HepG2 (cell line): Measurements from ENCODE around the gene RBM8A. TPM values are rescaled to one million over a fixed set of nuclear protein-coding genes. Genes with fewer than 3 reads are reported as not detected.

Experiments
- AGO1 ChIP-seq: fragments of 200-400 bp; formaldehyde crosslinking; IDR thresholded peaks from 2 replicates; pipeline ENCODE4 v1.6.1; 2017; ENCODE audit warnings: mild to moderate bottlenecking, low read depth, low read length, moderate library complexity; ENCODE audit not compliant: poor library complexity, severe bottlenecking
- ESRRA ChIP-seq: sonication (generic); formaldehyde crosslinking; IDR thresholded peaks from 2 replicates; pipeline ENCODE4 v1.5.1; 2020; ENCODE audit warnings: mild to moderate bottlenecking, low read depth, missing genetic modification reagents
- HMGA1 ChIP-seq: sonication (generic); formaldehyde crosslinking; conservative IDR thresholded peaks from 2 replicates; pipeline ENCODE4 v1.4.0; 2020; ENCODE audit warnings: missing genetic modification reagents
- HOXA7 ChIP-seq: sonication (generic); formaldehyde crosslinking; IDR thresholded peaks from 2 replicates; pipeline ENCODE4 v1.8.1; 2022; ENCODE audit warnings: mild to moderate bottlenecking, missing genetic modification reagents, moderate library complexity
- KAT8 ChIP-seq: IDR thresholded peaks from 2 replicates; pipeline ENCODE4 v1.6.1; 2016; ENCODE audit warnings: missing genetic modification reagents, missing compliant biosample characterization
- NR2F2 ChIP-seq: IDR thresholded peaks from 2 replicates; pipeline ENCODE4 v1.6.1; 2012; ENCODE audit warnings: low read depth, inconsistent platforms, borderline replicate concordance
- SCMH1 ChIP-seq: sonication (generic); formaldehyde crosslinking; IDR thresholded peaks from 2 replicates; pipeline ENCODE4 v1.9.0; 2021; ENCODE audit warnings: missing genetic modification reagents, mild to moderate bottlenecking, borderline replicate concordance
- SUZ12 ChIP-seq: fragments of 150-350 bp; IDR thresholded peaks from 2 replicates; pipeline ENCODE4 v1.6.1; 2014; ENCODE audit warnings: low read depth, low read length
- TCF7 ChIP-seq: sonication (generic); IDR thresholded peaks from 2 replicates; pipeline ENCODE4 v1.6.1; 2016; ENCODE audit warnings: antibody characterized with exemption, low read depth
- XBP1 ChIP-seq: sonication (generic); formaldehyde crosslinking; IDR thresholded peaks from 2 replicates; pipeline ENCODE4 v1.5.0; 2020; ENCODE audit warnings: missing genetic modification reagents
- YY1 ChIP-seq: IDR thresholded peaks from 2 replicates; pipeline ENCODE4 v1.6.1; 2011; ENCODE audit warnings: low read length, low read depth, moderate library complexity, mild to moderate bottlenecking; ENCODE audit not compliant: insufficient read depth, insufficient replicate concordance
- ZBTB1 ChIP-seq: sonication (generic); formaldehyde crosslinking; IDR thresholded peaks from 2 replicates; pipeline ENCODE4 v1.4.0; 2020; ENCODE audit warnings: missing genetic modification reagents, borderline replicate concordance
- ZFP36L1 ChIP-seq: sonication (generic); formaldehyde crosslinking; IDR thresholded peaks from 2 replicates; pipeline ENCODE4 v1.8.0; 2022; ENCODE audit warnings: mild to moderate bottlenecking, missing genetic modification reagents, moderate library complexity
- ZNF143 ChIP-seq: sonication (generic); formaldehyde crosslinking; IDR thresholded peaks from 2 replicates; pipeline ENCODE4 v1.4.0; 2020; ENCODE audit warnings: missing genetic modification reagents
- ZNF430 ChIP-seq: sonication (generic); formaldehyde crosslinking; IDR thresholded peaks from 2 replicates; pipeline ENCODE4 v1.9.0; 2021; ENCODE audit warnings: mild to moderate bottlenecking, missing genetic modification reagents
- ZNF709 ChIP-seq: sonication (generic); formaldehyde crosslinking; IDR thresholded peaks from 2 replicates; pipeline ENCODE4 v1.5.0; 2020; ENCODE audit warnings: mild to moderate bottlenecking, missing genetic modification reagents
- ZNF781 ChIP-seq: sonication (generic); formaldehyde crosslinking; IDR thresholded peaks from 2 replicates; pipeline ENCODE4 v1.5.1; 2020; ENCODE audit warnings: borderline replicate concordance, mild to moderate bottlenecking, missing genetic modification reagents; ENCODE audit errors: not compliant biosample characterization
- polyA plus RNA-seq, 8 experiments: library from polyadenylated mRNA; depleted of rRNA in 3 of 8; stranded (reverse) in 7 of 8; unstranded in 1 of 8; fragments of >200 nt; fragmentation: Illumina TruSeq in 4 of 8; extraction: Trizol in 4 of 8; gene quantifications; 2 replicates each; pipeline versions ENCODE4 v1.2.1 to v1.2.3, GENCODE V29; 2011 to 2016; ENCODE audit warnings: low read depth in 4 of 8, missing spikeins in 1 of 8, mixed read lengths in 1 of 8; ENCODE audit not compliant: insufficient read depth in 1 of 8
- total RNA-seq, 5 experiments: library from RNA; depleted of rRNA; stranded (reverse); fragments of >200 nt; fragmentation: Illumina TruSeq; extraction: Trizol; gene quantifications; 2 replicates each; pipeline ENCODE4 v1.2.3, GENCODE V29; 2016; ENCODE audit warnings: low read depth in 1 of 5
- TF ChIP-seq, protein P1 (sequence below): sonication (generic); formaldehyde crosslinking; IDR thresholded peaks from 2 replicates; pipeline ENCODE4 v1.4.0; 2020; ENCODE audit warnings: missing genetic modification reagents
- TF ChIP-seq, protein P2 (sequence below): sonication (generic); formaldehyde crosslinking; IDR thresholded peaks from 2 replicates; pipeline ENCODE4 v1.5.0; 2020; ENCODE audit warnings: mild to moderate bottlenecking, missing genetic modification reagents
- TF ChIP-seq, protein P3 (sequence below): sonication (generic); formaldehyde crosslinking; IDR thresholded peaks from 2 replicates; pipeline ENCODE4 v1.4.0; 2020; ENCODE audit warnings: mild to moderate bottlenecking, missing genetic modification reagents
- TF ChIP-seq, protein P4 (sequence below): sonication (generic); formaldehyde crosslinking; IDR thresholded peaks from 2 replicates; pipeline ENCODE4 v1.4.0; 2020; ENCODE audit warnings: missing genetic modification reagents, borderline replicate concordance
- TF ChIP-seq, protein P5 (sequence below): sonication (generic); formaldehyde crosslinking; conservative IDR thresholded peaks from 2 replicates; pipeline ENCODE4 v1.8.0; 2022; ENCODE audit warnings: low read depth, missing genetic modification reagents

RBM8A gene
- total and polyA plus RNA-seq, 2 of the 13 experiments (the other 11 are each of a cell fraction or from before 2014, with no cell fraction given): 106 to 162 TPM

DNA sequence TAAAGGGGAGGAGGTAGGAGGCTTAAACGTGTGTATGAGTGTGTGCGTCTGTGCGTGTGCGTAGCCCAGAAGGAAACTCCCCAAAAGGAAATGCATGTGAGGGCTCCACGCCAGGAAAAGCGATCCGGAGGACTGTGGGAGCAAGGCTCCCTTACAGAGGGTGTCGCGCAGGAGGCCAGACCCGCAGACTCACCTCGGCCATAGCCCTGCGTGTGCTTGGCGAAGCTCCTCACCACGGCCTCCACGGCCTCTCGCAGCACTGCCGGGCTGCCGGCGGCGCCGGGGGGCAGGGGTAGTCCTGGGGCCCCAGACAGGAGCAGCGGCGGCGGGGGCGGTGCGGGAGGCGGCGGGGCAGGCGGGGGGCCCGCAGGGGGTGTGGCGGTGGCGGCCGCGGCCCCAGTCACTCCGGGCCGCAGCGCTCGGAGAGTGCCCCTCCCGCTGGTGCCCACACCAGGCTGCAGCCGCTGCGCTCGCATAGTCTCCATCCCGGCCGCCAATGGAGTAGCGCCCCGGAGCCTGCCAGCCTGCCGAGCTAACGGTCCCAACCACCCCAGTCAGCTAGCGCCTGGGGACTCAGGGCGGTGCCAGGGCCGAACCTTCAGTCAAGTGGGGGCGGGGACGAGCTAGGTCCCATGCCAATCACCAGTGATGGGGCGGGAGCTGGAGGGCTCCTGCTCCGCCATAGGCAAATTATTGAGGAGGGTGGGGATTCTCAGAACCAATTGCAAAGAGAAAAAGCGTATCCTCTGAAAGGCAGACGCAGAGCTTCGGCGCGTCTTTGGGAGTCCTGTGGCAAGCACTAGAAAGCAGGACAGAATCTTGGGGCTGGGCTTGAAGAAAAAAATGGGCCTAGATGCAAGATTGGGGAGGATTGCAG is 30.4 kb upstream of the RBM8A start, which contains the start of gene LIX1L (continued):
- TF ChIP-seq ZNF143 (CRISPR knock-in tag) (no peak), ZFP36L1 (CRISPR knock-in tag) (no peak), TCF7 (no peak), AGO1 (no peak), SCMH1 (CRISPR knock-in tag) (no peak), YY1 (no peak), XBP1 (no peak), ZNF709 (CRISPR knock-in tag) (no peak), SUZ12 (no peak), HMGA1 (CRISPR knock-in tag) (no peak), HOXA7 (CRISPR knock-in tag) (no peak), ZBTB1 (CRISPR knock-in tag) (no peak), ESRRA (CRISPR knock-in tag) (no peak), ZNF430 (CRISPR knock-in tag) (0 out of 2 replicates have a peak, but pooled peaks have one; percentile 32), KAT8 (no peak), ZNF781 (CRISPR knock-in tag) (peak; percentile 33), NR2F2 (no peak)
- TF ChIP-seq, protein P1, sequence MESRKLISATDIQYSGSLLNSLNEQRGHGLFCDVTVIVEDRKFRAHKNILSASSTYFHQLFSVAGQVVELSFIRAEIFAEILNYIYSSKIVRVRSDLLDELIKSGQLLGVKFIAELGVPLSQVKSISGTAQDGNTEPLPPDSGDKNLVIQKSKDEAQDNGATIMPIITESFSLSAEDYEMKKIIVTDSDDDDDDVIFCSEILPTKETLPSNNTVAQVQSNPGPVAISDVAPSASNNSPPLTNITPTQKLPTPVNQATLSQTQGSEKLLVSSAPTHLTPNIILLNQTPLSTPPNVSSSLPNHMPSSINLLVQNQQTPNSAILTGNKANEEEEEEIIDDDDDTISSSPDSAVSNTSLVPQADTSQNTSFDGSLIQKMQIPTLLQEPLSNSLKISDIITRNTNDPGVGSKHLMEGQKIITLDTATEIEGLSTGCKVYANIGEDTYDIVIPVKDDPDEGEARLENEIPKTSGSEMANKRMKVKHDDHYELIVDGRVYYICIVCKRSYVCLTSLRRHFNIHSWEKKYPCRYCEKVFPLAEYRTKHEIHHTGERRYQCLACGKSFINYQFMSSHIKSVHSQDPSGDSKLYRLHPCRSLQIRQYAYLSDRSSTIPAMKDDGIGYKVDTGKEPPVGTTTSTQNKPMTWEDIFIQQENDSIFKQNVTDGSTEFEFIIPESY (CRISPR knock-in tag): no peak
- TF ChIP-seq, protein P2, sequence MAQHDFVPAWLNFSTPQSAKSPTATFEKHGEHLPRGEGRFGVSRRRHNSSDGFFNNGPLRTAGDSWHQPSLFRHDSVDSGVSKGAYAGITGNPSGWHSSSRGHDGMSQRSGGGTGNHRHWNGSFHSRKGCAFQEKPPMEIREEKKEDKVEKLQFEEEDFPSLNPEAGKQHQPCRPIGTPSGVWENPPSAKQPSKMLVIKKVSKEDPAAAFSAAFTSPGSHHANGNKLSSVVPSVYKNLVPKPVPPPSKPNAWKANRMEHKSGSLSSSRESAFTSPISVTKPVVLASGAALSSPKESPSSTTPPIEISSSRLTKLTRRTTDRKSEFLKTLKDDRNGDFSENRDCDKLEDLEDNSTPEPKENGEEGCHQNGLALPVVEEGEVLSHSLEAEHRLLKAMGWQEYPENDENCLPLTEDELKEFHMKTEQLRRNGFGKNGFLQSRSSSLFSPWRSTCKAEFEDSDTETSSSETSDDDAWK (CRISPR knock-in tag): no peak
- TF ChIP-seq, protein P3, sequence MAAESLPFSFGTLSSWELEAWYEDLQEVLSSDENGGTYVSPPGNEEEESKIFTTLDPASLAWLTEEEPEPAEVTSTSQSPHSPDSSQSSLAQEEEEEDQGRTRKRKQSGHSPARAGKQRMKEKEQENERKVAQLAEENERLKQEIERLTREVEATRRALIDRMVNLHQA (CRISPR knock-in tag): no peak
- TF ChIP-seq, protein P4, sequence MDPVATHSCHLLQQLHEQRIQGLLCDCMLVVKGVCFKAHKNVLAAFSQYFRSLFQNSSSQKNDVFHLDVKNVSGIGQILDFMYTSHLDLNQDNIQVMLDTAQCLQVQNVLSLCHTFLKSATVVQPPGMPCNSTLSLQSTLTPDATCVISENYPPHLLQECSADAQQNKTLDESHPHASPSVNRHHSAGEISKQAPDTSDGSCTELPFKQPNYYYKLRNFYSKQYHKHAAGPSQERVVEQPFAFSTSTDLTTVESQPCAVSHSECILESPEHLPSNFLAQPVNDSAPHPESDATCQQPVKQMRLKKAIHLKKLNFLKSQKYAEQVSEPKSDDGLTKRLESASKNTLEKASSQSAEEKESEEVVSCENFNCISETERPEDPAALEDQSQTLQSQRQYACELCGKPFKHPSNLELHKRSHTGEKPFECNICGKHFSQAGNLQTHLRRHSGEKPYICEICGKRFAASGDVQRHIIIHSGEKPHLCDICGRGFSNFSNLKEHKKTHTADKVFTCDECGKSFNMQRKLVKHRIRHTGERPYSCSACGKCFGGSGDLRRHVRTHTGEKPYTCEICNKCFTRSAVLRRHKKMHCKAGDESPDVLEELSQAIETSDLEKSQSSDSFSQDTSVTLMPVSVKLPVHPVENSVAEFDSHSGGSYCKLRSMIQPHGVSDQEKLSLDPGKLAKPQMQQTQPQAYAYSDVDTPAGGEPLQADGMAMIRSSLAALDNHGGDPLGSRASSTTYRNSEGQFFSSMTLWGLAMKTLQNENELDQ (CRISPR knock-in tag): no peak
- TF ChIP-seq, protein P5, sequence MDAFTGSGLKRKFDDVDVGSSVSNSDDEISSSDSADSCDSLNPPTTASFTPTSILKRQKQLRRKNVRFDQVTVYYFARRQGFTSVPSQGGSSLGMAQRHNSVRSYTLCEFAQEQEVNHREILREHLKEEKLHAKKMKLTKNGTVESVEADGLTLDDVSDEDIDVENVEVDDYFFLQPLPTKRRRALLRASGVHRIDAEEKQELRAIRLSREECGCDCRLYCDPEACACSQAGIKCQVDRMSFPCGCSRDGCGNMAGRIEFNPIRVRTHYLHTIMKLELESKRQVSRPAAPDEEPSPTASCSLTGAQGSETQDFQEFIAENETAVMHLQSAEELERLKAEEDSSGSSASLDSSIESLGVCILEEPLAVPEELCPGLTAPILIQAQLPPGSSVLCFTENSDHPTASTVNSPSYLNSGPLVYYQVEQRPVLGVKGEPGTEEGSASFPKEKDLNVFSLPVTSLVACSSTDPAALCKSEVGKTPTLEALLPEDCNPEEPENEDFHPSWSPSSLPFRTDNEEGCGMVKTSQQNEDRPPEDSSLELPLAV (CRISPR knock-in tag): no peak
